Measurements from ENCODE around the gene TTBK1. TPM values are rescaled to one million over a fixed set of nuclear protein-coding genes. Genes with fewer than 3 reads are reported as not detected.

TTBK1 gene
- total RNA-seq, 8 experiments from 2014 or later, result 0.41 to 13.6 (median 8.4) TPM

- no peak overlapping the region for H3K27ac ChIP-seq
- in situ Hi-C loops (cut with MboI; ENCODE audit: low pct_unique_long_range_greater_than_20kb in 2 of 9, low sequenced_read_pairs in 9 of 9, unreplicated experiment in 9 of 9), result no loop called here
- H3K4me1 ChIP-seq (replicated peaks in 1 of 2), result no peaks in the 10 kb centered on the region
- WGBS, 10 experiments, result 20 to 76% (median 50%) methylated on average over 1 to 2 of the region's 3 CpGs; no CpG with 5 or more reads in 5 of the 10 experiments
- ATAC-seq (replicated peaks in 6 of 8), result no peak
- H3K4me3 ChIP-seq, result no peak overlapping the region
Measured at GRCh38 chr6:43290339-43290904, 47.1 kb downstream of the TTBK1 start.

GRCh38 chr6:43290905-43291355 lies 47.6 kb downstream of the TTBK1 start:
- Histone ChIP-seq H3K4me3 (no peak overlapping the region), H3K4me1 (replicated peaks in 1 of 2) (no peaks in the 10 kb centered on the region), H3K27ac (no peak overlapping the region)
- in situ Hi-C loops (cut with MboI; ENCODE audit: low pct_unique_long_range_greater_than_20kb in 2 of 9, low sequenced_read_pairs in 9 of 9, unreplicated experiment in 9 of 9), result no loop called here
- ATAC-seq (replicated peaks in 6 of 8), result peak in 2 of 8 experiments; percentile 22 to 85
- WGBS, 10 experiments, result 59 to 100% (median 72%) methylated on average over 1 to 5 of the region's 6 CpGs; no CpG with 5 or more reads in 1 of the 10 experiments

- no peak overlapping the region for H3K27ac ChIP-seq
- ATAC-seq (replicated peaks in 6 of 8), result no peak
- peaks cover 0 to 2% of the 10 kb centered on the region in 2 donors for H3K4me1 ChIP-seq (replicated peaks in 1 of 2)
- no peak overlapping the region for H3K4me3 ChIP-seq
- in situ Hi-C loops (cut with MboI; ENCODE audit: low pct_unique_long_range_greater_than_20kb in 2 of 9, low sequenced_read_pairs in 9 of 9, unreplicated experiment in 9 of 9), result no loop called here
- 8 to 100% (median 71%) methylated on average over 1 to 2 of the region's 2 CpGs; no CpG with 5 or more reads in 1 of the 10 experiments for WGBS, 10 experiments
Measured at GRCh38 chr6:43291708-43292107, 48.4 kb downstream of the TTBK1 start.

- in situ Hi-C loops (cut with MboI; ENCODE audit: low pct_unique_long_range_greater_than_20kb in 2 of 9, low sequenced_read_pairs in 9 of 9, unreplicated experiment in 9 of 9), result no loop called here
- no peak overlapping the region for H3K4me3 ChIP-seq
- H3K4me1 ChIP-seq (replicated peaks in 1 of 2), result peaks cover 2 to 8% of the 10 kb centered on the region in 2 donors
- WGBS, 10 experiments, result 77 to 100% (median 89%) methylated on average over 1 to 5 of the region's 6 CpGs; no CpG with 5 or more reads in 2 of the 10 experiments
- no peak for ATAC-seq (replicated peaks in 6 of 8)
- H3K27ac ChIP-seq, result no peak overlapping the region
Measured at GRCh38 chr6:43292341-43292740, 49.1 kb downstream of the TTBK1 start.

GRCh38 chr6:43292763-43293318 lies 49.6 kb downstream of the TTBK1 start:
- Histone ChIP-seq H3K4me1 (replicated peaks in 1 of 2) (peaks cover 3 to 13% of the 10 kb centered on the region in 2 donors), H3K4me3 (no peak overlapping the region), H3K27ac (no peak overlapping the region)
- in situ Hi-C loops (cut with MboI; ENCODE audit: low pct_unique_long_range_greater_than_20kb in 2 of 9, low sequenced_read_pairs in 9 of 9, unreplicated experiment in 9 of 9), result no loop called here
- 0 to 82% (median 56%) methylated on average over 1 to 4 of the region's 5 CpGs; no CpG with 5 or more reads in 4 of the 10 experiments for WGBS, 10 experiments
- no peak for ATAC-seq (replicated peaks in 6 of 8)

GRCh38 chr6:43293698-43294097 lies 50.4 kb downstream of the TTBK1 start:
- no peak overlapping the region for H3K4me3 ChIP-seq
- no peak overlapping the region for H3K27ac ChIP-seq
- peaks cover 3 to 15% of the 10 kb centered on the region in 2 donors for H3K4me1 ChIP-seq (replicated peaks in 1 of 2)
- no peak for ATAC-seq (replicated peaks in 6 of 8)
- in situ Hi-C loops (cut with MboI; ENCODE audit: low pct_unique_long_range_greater_than_20kb in 2 of 9, low sequenced_read_pairs in 9 of 9, unreplicated experiment in 9 of 9), result no loop called here
- WGBS, 10 experiments, result 80 to 100% (median 90%) methylated on average over 1 to 2 of the region's 3 CpGs; no CpG with 5 or more reads in 5 of the 10 experiments

GRCh38 chr6:43294536-43294935 lies 51.3 kb downstream of the TTBK1 start:
- ATAC-seq (replicated peaks in 6 of 8), result no peak
- in situ Hi-C loops (cut with MboI; ENCODE audit: low pct_unique_long_range_greater_than_20kb in 2 of 9, low sequenced_read_pairs in 9 of 9, unreplicated experiment in 9 of 9), result no loop called here
- WGBS, 10 experiments, result 0 to 100% (median 57%) methylated on average over 1 to 3 of the region's 3 CpGs; no CpG with 5 or more reads in 1 of the 10 experiments
- peaks cover 3 to 15% of the 10 kb centered on the region in 2 donors for H3K4me1 ChIP-seq (replicated peaks in 1 of 2)
- H3K27ac ChIP-seq, result no peak overlapping the region
- no peak overlapping the region for H3K4me3 ChIP-seq

- ATAC-seq (replicated peaks in 6 of 8), result no peak
- 0 to 40% (median 27%) methylated on average over 1 to 3 of the region's 3 CpGs; no CpG with 5 or more reads in 7 of the 10 experiments for WGBS, 10 experiments
- no peak overlapping the region for H3K4me3 ChIP-seq
Measured at GRCh38 chr6:43295456-43295855, 52.2 kb downstream of the TTBK1 start.

GRCh38 chr6:43296780-43297497 lies 53.7 kb downstream of the TTBK1 start:
- 60 to 94% (median 66%) methylated on average over 1 to 4 of the region's 5 CpGs; no CpG with 5 or more reads in 7 of the 10 experiments for WGBS, 10 experiments
- peak overlapping the region in 1 of 2 donors; percentile 67 for H3K27ac ChIP-seq
- H3K4me1 ChIP-seq (replicated peaks in 1 of 2), result peaks cover 3 to 15% of the 10 kb centered on the region in 2 donors
- in situ Hi-C loops (cut with MboI; ENCODE audit: low pct_unique_long_range_greater_than_20kb in 2 of 9, low sequenced_read_pairs in 9 of 9, unreplicated experiment in 9 of 9), result no loop called here
- H3K4me3 ChIP-seq, result no peak overlapping the region
- ATAC-seq (replicated peaks in 6 of 8), result peak in 5 of 8 experiments; percentile 88 to 94 (median 92)

More at GRCh38 chr6:43295456-43295855, 52.2 kb downstream of the TTBK1 start:
- Histone ChIP-seq H3K4me1 (replicated peaks in 1 of 2) (peaks cover 3 to 15% of the 10 kb centered on the region in 2 donors), H3K27ac (no peak overlapping the region)
- in situ Hi-C loops (cut with MboI; ENCODE audit: low pct_unique_long_range_greater_than_20kb in 2 of 9, low sequenced_read_pairs in 9 of 9, unreplicated experiment in 9 of 9), result no loop called here

- in situ Hi-C loops (cut with MboI; ENCODE audit: low pct_unique_long_range_greater_than_20kb in 2 of 9, low sequenced_read_pairs in 9 of 9, unreplicated experiment in 9 of 9), result no loop called here
- peak within 1 kb of the TSS in 1 of 2 donors; percentile 67 for H3K27ac ChIP-seq
- 10 to 79% (median 60%) methylated on average over 2 to 4 of the region's 10 CpGs; no CpG with 5 or more reads in 5 of the 10 experiments for WGBS, 10 experiments
- H3K4me1 ChIP-seq (replicated peaks in 1 of 2), result peaks cover 3 to 15% of the 10 kb centered on the region in 2 donors
- ATAC-seq (replicated peaks in 6 of 8), result peak in 5 of 8 experiments; percentile 13 to 36 (median 29)
- no peak within 1 kb of the TSS for H3K4me3 ChIP-seq
Measured at GRCh38 chr6:43297644-43298564, 54.6 kb downstream of the TTBK1 start, which contains the start of gene SLC22A7. Gene SLC22A7, plus strand, starts transcription at chr6:43298260. Its CDS starts 99 bp downstream, at chr6:43298359.

GRCh38 chr6:43298565-43299337 lies 55.5 kb downstream of the TTBK1 start:
- Histone ChIP-seq H3K4me1 (replicated peaks in 1 of 2) (peaks cover 3 to 15% of the 10 kb centered on the region in 2 donors), H3K27ac (no peak overlapping the region), H3K4me3 (no peak overlapping the region)
- 0 to 88% (median 41%) methylated on average over 1 to 7 of the region's 12 CpGs; no CpG with 5 or more reads in 1 of the 10 experiments for WGBS, 10 experiments
- in situ Hi-C loops (cut with MboI; ENCODE audit: low pct_unique_long_range_greater_than_20kb in 2 of 9, low sequenced_read_pairs in 9 of 9, unreplicated experiment in 9 of 9), result no loop called here
- no peak for ATAC-seq (replicated peaks in 6 of 8)

Data from motor neuron (in vitro differentiated cells).